Hepatic stellate cell (primary cell): ENCODE results near the gene SLC7A11.

ENCODE experiments used
- DNase-seq: peaks from one replicate; pipeline ENCODE4 v3.0.0; 2011; ENCODE audit warnings: low spot score

The SLC7A11 gene

DNA sequence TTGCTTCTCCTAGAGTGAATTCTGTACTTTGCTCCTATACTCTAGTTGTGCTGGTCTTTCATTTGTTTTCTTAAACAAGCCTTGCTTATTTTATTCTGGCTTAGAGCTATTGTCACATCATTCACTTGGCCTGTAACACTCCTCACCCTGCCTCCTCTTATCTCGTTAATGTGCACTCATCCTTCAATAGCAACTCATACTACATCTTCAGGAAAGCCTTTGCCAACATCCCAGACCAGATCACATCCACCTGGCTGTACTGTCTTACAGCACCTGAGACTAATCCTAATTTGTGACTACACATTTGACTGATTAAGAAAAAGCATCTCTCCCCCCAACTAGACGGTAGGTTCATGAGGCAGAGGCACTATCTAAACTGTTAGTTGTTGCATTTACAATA lies 80.8 kb downstream of the SLC7A11 start:
- no peak for DNase-seq

DNA sequence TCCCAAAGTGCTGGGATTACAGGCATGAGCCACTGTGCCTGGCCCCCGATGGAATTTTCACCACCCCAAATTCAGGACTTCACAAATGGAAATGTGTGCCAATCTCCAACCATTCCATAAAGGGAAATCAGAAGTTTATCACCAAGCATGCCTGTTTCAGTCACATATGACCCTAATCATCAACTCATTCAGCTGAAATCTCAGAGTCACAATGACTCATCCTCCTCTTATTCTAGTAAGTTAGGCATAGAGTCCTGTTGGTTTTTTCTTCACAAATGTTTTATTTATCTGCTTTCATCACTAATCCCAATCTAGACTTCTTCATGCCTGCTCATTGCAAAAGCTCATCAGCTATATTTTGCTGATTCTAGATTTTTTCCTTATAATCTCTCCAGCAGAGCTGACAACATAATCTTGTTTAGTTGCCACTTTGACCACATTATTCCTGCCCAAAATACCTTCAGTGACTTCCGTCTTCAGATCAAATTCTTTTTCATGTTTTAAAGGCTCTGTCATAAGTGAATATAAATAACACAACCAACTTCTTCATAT lies 83.3 kb downstream of the SLC7A11 start:
- DNase-seq = peak; percentile 24

DNA sequence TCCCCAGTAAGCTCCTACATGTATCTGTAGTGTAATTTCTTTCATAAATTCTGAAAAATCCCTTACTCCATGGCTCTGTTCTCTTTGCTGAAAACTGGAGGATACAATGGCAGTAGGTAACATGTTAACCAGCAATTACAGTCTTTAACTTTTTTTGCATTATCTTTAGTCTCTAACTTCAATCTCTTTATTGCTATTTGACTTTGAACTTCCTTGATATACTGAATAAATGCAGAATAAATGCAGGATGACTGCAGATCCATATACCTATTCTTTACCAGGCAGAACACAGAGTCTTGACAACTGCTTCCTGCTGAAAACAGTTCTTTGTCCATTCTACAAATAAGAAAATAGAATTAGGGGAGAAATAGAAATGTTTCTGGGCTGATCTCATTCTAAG lies 101.3 kb downstream of the SLC7A11 start:
- DNase-seq = no peak

DNA sequence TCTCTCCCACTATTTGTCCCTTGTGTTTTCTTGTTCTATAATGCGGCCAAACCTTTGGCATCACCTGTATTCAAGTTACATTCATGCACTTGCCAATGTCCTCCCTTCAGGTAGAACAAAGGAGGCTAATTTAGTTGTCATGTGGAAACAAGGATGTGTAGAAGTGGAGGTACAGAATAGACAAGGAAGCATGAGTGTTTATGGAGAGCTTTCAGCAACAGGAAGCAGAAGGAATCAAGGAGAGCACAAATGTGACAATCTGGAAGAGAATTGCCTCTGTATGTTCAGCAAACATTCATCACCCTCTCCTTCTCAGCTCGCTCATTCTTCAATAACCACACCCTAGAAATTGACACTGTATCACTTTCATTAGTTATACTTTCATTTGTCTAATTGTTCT lies 103.4 kb downstream of the SLC7A11 start:
- no peak for DNase-seq

DNA sequence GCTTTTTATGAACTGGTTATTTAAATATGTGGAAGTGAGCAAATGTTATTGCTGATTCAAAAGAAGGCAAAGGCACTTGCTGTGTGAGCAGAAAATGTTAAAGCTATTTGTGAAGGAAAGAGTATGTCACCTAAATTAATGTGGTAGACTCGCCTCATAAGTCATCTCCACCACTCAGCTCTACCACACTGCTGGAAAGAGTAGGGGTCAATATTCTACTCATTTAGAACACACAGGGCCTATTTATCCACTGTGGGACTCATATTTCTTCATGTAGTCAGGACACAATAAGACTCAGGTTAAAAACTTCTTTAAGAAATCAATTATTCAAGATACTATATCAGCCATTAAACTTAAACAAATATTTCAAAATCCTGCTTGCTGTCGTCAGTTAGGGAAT lies 106.5 kb downstream of the SLC7A11 start:
- DNase-seq = no peak

DNA sequence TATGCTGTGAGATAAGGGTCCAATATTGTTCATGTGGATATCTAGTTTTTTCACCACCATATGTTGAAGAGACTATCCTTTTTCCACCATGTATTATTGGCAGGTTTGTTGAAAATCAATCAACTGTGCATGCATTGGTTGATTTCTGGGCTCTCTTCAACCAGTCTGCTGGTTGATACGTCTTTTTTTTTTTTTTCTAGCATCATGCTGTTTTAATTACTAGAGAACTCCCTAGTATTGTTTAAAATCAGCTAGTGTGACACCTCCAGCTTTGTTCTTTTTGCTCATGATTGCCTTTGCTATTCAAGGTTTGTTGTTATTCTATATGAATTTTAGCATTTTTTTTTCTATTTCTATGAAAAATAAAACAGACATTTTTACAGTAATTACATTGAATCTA lies 123.9 kb downstream of the SLC7A11 start:
- no peak for DNase-seq

DNA sequence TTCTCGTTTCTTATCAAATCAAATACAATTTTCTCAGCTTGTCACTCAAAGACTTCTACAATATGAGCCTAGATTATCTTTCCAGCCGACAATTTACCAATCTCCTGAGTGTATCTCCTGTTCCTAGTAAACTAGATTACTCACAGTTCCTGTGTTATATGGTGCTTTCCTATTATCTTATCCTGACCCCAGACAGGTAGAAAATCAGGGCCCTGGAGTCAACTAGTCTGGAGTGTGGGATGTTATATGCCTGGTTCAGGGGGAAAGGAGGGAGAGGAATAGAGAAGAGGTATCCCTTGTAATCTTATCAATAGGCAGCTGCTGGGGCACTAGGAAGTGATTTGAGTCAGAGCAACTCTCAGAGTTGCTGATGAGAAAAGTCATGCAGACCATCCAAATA lies 127.1 kb downstream of the SLC7A11 start:
- no peak for DNase-seq

DNA sequence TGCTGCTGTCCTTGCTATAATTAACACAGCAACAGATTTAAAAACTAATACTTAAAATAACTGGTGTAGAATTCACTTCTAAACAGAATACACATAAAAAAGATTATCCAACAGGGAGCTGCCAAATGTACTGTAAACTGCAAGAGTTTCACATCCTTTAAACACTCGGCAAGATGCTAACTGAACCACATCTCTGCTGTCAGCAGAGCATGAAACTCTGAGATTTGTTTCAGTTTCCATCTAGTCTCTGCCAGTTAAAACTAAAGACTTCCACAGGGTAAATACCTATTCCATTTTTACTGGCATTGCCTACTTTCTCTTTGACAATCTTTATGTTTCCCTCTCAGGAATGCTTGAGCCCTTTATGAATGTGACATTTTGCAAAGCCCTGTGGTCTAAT lies 127.7 kb downstream of the SLC7A11 start:
- DNase-seq = no peak
